ENCODE measurements around the gene TRPV3.
A peak's percentile ranks its signal among the peaks of the same experiment; 100 is the strongest.
"Not testable (repeated sequence)": the region's sequence is repeated elsewhere in the genome, so short reads cannot be mapped to it uniquely, and the experiment has no call there.

TRPV3 gene

GRCh38 chr17:3557768-3558583 lies at the start of gene TRPV3:
Gene TRPV3 (minus strand): TSS chr17:3557812. CDS start chr17:3554850, 2,962 bp downstream.
- DNase-seq (ENCODE audit: low spot score): no peak

GRCh38 chr17:3603870-3604259 lies 46.3 kb upstream of the TRPV3 start:
- no peak for DNase-seq (ENCODE audit: low spot score)

GRCh38 chr17:3603119-3603869 lies 45.7 kb upstream of the TRPV3 start:
- DNase-seq (ENCODE audit: low spot score): no peak

DNA sequence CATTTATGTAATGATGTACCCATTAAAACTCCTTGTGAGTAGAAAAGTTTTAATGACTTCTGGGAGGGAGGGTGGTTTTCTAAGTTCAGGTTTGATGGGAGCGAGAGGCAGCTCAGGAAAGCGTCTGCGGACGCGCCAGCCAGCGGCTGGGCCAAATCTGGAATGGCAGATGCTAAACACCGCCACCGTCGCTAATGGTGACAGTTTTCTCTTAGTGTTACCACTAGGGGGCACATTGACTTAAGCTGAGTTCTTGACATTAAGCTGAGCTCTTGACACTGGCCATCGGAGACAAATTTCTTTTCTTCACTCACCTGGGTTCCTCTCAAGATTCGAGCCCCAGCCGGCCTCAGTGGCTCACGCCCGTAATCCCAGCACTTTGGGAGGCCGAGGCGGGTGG lies 44.9 kb upstream of the TRPV3 start:
- DNase-seq (ENCODE audit: low spot score): peak; percentile 42

GRCh38 chr17:3600529-3601205 lies 43.1 kb upstream of the TRPV3 start:
- no peak for DNase-seq (ENCODE audit: low spot score)

DNA sequence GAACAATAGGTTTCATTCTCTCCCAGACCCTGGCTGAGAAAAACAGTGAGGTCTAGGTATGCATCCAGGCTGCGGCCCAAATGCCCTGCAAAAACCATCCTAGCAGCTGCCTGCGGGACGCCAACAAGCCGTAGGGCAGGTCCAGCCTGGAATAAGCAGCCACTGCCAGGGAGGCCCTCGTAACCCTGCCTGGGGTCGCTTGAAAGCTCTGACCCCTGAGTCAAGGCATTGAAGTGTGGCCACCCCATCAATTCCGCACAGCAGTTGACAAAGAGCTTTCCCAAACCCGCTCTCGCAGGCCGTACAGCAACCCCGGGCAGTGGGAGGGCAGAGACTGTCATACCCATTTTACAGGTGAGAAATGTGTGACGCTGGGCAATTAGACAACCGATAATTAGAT lies 40.5 kb upstream of the TRPV3 start:
- DNase-seq (ENCODE audit: low spot score): no peak

- DNase-seq (ENCODE audit: low spot score): no peak
Observed at GRCh38 chr17:3596804-3597464, 39.3 kb upstream of the TRPV3 start.

DNA sequence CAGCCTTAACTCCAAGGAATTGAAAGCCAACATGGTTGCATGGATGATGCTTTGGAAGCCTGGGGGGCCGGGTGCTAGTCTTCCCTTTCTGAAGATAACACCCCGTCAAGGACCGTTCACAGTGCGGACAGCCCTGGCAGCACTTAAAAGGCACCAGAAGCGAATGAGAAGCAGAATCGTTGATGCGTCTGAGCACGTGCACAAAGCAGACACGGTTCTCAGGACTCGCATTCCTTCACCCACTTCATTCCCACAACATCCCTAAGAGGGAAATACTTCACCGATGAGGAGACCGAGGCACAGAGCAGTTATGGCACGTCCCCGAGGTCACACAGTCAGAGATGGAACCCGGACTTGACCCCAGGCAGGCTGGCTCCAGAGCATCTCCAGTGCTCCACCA lies 37.4 kb upstream of the TRPV3 start:
- no peak for DNase-seq (ENCODE audit: low spot score)

- DNase-seq (ENCODE audit: low spot score): peak; percentile 49
Observed at GRCh38 chr17:3594051-3594800, 36.6 kb upstream of the TRPV3 start.

DNA sequence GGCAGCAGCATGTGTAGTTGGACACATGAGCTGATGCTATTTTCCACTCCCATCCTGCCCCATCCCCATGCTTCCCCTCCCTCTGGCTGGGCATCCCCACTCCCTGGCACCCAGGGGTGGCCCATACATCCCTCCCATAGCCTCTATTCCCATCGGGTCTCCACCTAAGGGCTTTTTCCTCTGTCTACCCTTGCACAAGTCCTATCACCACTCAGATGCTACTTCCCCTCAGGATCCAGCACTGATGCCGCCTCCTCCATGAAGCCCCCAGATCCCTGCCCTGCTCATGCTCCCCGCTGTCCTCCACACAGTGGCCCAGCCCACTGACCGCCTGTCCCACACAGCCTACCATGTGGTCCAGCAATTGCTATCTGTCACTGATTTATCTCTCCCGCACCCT lies 35.8 kb upstream of the TRPV3 start:
- no peak for DNase-seq (ENCODE audit: low spot score)

GRCh38 chr17:3592216-3592860 lies 34.7 kb upstream of the TRPV3 start:
- DNase-seq (ENCODE audit: low spot score): no peak

DNA sequence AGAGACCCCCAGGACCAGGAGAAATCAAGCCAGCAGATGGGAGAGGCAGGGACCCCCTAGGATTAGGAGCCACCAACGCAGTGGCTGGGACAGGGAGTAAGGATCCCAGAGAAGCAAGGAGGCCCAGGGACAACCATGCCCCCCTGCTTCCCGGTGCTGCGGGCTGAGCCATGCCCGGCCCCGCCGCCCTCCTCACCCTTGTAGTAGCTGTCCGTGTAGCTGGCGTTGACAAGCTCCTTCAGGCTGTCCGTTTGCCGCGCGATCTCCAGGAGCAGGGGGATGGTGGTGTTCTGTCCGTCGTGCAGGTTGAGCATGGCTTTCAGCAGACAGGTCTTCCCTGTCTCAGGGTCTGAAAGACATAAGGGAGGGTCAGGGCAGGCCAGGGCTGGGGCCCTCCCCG lies 33.2 kb upstream of the TRPV3 start:
- no peak for DNase-seq (ENCODE audit: low spot score)

GRCh38 chr17:3590231-3590630 lies 32.6 kb upstream of the TRPV3 start:
- no peak for DNase-seq (ENCODE audit: low spot score)

DNA sequence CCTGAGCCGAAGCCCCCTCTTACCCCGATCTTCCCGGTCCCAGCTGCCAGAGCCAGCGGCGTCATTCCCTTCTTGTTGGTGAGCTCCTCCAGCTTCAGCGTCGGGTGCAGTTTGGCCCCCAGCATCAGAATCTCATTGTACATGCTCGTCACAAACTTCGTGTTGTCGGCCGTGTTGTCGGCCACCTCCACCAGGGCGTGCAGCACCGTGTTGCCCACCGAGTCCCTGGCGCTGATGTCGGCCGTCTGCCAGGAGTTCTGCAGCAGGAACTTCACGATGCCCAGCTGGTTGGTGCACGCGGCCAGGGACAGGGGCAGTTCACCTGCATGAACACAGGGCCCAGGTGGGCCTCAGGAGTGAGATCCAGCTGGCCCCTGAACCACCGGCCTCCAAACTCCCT lies 32.2 kb upstream of the TRPV3 start:
- no peak for DNase-seq (ENCODE audit: low spot score)

- DNase-seq (ENCODE audit: low spot score): no peak
Observed at GRCh38 chr17:3585826-3586225, 28.2 kb upstream of the TRPV3 start.

- DNase-seq (ENCODE audit: low spot score): no peak
Observed at GRCh38 chr17:3583456-3583855, 25.8 kb upstream of the TRPV3 start.

DNA sequence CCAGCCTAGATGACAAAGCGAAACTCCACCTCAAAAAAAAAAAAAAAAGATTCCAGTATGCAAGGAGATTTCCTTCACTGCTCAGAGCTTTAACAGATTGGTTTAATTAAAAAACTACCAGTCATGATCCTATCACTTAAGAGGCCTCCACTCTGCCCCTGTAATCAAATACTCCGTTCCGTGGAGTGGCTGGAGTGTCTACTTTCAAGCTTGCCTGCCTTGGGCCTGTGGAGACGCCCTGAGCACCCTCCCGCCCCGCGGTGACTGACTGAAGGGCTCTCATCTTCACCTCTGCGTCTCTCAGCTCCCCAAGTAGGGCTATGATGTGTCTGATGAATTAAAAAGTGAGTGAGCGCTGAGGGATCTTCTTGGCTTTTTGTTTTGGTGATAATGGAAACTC lies 25.3 kb upstream of the TRPV3 start:
- DNase-seq (ENCODE audit: low spot score): no peak

GRCh38 chr17:3578667-3579066 lies 21.1 kb upstream of the TRPV3 start:
- DNase-seq (ENCODE audit: low spot score): not testable (repeated sequence)

DNA sequence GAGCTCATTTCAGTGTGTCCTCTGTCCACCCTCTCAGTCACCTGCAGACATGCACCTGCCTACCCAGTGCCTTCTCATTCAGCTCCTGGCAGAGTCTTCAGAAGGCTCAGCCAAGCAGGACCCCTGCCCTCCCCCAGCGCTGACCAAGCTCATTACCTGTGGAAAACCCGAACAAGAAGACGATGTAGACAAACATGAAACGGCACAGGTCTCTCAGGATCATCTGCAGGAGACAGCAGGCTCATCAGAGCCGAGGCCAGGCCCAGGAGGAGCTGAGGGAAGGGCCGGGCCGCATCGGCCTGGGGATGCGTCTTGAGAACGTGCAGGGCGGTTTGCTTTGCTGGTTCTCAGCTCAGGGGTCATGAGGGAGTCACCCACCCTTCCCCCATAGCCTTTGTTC lies 19.4 kb upstream of the TRPV3 start:
- DNase-seq (ENCODE audit: low spot score): no peak

DNA sequence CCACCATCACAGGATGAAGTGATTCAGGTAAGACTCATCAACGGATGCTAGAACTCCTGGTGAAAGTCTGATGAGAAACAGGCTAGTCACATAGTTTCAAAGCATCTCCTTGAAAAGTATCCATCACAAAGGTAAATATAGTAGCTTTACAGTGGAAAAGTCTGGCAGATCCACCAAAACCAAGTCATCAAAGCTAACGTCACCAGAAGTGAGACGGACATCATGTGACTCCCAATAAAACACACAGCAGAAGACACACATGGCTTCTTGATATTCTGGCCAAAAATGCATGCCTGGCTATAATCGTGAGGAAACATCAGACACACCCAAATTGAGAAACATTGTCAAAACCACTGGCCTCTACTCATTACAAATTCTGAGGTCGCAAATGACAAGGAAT lies 17.9 kb upstream of the TRPV3 start:
- no peak for DNase-seq (ENCODE audit: low spot score)

DNA sequence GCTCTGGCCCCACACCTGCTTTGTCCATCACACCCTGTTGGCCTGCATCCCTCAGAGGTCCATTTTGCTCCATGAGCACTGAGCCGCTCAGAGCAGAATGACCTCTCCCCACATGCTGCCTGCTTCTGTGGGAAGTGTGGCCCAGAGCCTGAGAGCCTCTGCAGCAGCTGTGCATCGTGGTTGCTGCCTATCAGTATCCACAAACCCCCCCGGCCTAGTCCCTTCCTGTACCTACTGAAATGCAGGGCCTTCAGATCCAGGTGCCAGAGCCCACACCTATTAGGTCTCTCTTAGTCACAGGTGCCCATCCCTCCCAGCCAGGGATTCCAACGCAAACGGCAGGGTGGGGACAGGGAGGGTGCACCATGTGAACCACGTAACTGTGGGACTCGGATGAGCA lies 16.6 kb upstream of the TRPV3 start:
- DNase-seq (ENCODE audit: low spot score): no peak
